ENCODE results near the gene ZNF429.
"Not testable (repeated sequence)": the region's sequence is repeated elsewhere in the genome, so short reads cannot be mapped to it uniquely, and the experiment has no call there.

The ZNF429 gene

DNA sequence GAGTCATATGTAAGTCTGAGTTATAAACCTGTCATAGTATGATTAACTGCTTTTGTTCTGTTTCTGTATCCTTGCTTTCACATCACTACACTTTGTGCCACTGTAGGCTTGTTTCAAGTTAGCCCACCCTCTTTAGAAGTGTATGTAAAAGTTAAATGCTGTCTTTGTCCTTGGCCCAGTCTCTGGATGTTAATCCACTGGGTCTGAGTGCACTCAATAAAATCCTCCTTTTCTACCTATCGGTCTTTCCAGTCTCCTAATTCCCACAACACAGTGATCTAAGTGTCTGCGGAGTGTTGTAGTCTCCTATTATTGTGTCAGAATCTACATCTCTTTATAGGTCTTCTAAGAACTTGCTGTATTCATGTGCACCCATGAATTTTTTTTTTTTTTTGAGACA lies 14.1 kb downstream of the ZNF429 start:
- DNase-seq: peak; percentile 15

DNA sequence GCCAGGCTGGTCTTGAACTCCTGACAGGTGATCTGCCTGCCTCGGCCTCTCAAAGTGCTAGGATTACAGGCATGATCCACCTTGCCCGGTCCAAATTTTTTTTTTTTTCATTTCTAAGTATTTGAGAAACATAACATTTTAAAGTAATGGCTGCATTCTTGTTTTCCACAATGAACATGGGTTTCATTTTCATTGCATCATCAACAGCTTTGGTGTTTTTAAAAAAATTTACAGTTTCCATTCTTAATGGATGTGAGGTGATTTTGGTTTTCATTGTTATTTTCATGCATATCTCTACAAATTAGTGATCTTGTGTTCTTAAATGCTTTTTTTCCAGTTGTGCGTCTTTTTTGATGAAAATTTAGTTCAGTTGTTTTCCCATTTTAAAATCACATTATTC lies 27.5 kb downstream of the ZNF429 start:
- DNase-seq: no peak

DNA sequence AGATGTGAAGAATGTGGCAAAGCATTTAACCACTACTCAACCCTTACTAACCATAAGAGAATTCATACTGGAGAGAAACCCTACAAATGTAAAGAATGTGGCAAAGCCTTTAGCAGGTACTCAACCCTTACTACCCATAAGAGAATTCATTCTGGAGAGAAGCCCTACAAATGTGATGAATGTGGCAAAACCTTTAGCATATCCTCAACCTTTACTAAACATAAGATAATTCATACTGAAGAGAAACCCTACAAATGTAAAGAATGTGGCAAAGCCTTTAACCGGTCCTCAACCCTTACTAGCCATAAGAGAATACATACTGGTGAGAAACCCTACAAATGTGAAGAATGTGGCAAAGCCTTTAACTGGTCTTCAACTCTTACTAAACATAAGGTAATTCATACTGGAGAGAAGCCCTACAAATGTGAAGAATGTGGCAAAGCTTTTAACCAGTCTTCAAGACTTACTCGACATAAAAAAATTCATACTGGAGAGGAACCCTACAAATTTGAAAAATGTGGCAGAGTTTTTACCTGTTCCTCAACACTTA lies 31.4 kb downstream of the ZNF429 start:
- DNase-seq: not testable (repeated sequence)

DNA sequence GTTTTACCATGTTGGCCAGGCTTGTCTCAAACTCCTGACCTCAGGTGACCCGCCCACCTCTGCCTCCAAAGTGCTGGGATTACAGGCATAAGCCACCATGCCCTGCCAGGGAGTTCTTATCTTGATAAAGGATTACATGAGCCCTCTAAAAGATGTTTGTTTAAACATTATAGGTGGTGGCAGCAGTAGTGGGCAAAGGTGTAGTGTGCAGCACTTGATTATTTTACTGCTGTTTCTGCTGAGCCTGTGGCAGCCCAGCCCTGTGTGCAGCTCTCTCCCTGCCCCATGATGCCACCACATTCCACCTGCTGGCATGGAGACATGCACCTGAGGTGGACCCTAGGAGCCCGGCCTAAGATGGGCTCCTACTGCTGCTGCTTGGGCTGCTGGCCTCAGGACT lies 54.0 kb downstream of the ZNF429 start:
- no peak for DNase-seq

DNA sequence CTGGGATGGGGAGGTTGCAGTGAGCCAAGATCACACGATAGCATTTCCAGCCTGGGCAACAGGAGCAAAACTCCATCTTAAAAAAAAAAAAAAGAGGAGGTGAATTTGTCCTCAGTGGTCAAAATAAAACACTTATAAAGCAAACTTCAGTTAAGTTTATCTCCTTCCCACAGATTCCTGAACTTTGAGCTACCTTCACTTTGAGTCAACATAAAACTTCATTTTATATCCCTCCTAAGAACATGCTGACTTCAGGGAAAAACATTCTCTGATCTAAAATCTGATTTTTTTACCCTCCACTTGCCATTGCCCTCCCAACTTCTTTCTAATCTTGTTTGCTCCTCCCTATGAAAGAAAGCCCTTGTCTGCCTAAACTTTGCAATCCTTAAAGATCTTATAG lies 59.0 kb downstream of the ZNF429 start:
- no peak for DNase-seq

DNA sequence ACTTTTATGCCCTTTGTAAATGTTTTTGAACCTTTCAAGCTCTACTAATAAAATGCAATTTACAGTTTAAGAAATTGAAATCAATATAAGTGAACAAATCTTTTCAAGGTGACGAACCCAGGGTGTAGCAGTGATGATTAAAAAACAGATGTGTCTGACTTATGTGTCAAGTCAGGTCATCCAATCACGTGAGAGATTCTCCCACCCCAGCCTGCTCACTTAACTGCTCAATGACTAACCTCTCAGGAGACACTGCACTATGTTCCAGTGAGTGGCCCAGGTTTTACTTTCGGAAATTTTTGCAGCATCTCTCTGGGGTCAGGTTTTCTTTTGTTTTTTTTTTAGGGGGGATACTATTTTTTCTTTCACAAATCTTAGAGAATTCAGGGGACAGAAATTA lies 60.7 kb downstream of the ZNF429 start:
- DNase-seq: no peak

DNA sequence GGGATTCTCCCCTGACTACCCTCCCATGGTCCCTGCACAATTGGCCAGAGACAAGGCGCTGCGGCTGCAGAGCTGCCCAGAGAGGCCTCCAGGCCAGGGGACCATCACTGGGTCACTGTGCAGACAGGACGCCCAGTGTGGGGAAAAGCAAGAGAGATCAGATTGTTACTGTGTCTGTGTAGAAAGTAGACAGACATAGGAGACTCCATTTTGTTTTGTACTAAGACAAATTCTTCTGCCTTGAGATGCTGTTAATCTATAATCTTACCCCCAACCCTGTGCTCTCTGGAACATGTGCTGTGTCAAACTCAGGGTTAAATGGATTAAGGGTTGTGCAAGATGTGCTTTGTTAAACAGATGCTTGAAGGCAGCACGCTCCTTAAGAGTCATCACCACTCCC lies 62.4 kb downstream of the ZNF429 start:
- not testable (repeated sequence) for DNase-seq

DNA sequence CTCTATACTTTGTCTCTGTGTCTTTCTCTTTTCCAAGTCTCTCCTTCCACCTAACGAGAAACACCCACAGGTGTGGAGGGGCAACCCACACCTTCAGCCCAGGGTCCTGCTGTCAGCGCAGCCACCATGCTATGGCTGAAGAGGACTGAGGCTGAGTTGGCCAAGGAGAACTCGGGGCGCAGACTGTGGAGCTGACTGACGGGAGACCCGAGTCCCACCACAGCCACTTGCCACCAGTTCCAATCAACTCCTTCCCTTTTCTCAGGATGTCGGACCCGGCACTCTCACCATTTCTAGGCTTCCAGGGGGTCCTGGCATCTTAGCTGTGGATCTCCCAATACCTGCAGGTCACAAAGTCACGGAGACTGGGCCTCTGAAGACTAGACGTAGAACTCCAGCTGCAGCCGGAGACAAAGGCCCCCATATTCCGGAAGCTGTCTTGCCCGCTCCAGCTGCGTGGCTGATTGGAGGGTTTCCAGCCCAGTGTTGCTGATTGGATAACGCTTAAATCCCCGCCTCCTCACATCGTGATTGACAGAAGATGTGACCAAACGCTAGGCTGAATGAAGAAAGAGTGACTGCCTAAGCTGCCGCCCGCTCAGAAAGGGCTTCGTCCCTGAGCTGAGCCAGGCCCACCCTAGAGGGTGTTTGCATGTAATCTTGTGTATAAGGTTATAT lies 63.6 kb downstream of the ZNF429 start:
- peak; percentile 97 for DNase-seq

DNA sequence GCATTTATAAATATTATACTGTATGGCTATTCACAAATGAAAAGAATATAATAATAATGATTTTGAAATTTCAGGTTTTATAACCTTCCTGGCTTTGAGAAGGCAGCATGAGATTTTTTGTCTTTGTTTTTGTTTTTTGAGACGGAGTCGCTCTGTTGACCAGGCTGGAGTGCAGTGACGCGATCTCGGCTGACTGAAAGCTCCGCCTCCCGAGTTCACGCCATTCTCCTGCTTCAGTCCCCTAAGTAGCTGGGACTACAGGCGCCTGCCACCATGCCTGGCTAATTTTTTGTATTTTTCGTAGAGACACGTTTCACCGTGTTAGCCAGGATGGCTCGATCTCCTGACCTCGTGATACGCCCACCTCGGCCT lies 64.1 kb downstream of the ZNF429 start:
- DNase-seq: peak; percentile 82

DNA sequence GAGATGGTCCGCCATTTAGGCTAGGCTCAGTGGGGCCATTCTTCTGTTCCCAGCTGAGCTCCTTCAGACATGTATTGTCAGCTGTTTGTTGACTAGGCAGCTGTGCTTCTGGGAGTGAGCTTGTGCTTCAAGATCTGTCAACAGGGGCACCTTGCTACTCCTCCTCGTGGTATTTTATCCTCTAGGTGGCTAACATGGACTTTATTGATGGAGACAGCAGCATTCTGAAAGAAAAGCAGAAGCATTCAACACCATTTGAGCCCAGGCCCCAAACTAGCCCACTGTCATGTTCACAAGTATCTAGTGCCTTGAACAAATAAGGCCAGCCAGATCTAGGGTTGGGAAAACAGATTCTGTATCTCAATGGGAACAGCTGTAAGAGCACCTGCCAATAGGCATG lies 65.9 kb downstream of the ZNF429 start:
- no peak for DNase-seq

DNA sequence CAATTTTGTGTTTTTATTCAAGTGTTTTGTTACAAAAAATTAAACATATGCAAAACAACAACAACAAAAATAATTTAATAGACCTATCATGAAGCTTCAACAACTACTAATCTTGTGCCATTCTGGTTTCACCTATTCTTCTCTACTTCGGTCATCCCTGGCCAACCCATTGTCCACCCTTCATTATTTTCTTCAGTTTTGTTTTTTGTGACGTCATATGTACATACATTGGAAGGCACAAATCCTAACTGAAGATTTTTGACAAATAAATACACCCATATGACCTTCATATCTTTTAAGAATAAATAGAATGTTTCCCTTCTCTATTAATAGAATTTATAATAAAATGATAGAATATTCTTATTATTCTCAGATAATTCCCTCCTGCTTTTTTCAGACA lies 69.2 kb downstream of the ZNF429 start:
- DNase-seq: no peak

DNA sequence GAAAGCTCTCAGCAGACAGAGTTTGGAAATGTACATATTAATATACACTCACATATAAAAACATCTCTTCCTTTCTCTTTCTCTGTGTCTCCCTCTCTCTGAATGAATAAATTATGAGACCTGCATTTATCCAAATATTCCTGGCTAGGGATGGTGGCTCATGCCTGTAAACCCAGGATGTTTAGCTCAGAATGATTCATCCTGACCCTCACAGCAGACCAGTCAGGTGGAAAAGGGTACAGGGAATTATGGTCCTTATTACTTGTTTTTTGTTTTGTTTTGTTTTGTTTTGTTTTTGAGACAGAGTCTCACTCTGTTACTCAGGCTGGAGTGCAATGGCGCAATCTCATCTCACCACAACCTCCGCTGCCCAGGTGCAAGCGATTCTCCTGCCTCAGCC lies 71.1 kb downstream of the ZNF429 start:
- no peak for DNase-seq

DNA sequence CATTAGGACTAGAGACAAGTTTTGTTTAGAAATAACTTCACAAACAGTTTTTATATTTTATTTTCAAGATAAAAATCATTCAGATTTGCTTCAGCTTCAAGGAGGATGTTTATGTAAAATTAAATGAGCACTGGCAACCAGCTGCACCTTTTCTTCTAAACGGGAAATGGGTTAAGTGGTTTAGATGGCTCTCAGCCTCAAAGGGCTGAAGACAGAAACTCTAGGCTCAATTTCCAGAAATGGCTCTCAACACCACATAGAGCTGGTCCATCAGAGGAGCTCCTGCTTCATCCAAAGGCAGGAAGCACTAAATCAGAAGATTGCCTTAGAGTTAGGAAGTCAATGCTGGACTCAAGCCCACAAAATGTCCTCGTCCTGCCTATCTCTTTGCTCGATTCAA lies 74.7 kb downstream of the ZNF429 start:
- peak; percentile 21 for DNase-seq

DNA sequence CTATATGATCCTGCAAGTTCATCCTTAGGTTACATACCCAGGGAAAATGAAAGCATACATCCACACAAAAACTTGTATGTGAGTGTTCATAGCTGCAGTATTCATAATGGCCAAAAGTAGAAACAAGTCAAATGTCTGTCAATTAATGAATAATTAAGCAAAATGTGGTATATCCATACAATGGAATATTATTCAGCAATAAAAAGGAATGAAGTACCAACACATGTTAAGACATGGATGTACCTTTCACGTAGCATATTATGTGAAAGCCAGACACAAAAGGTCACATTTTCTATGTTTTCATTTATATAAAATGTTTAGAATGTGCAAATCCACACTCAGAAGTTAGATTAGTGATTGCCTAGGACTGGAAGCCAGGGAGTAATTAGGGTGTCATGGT lies 75.4 kb downstream of the ZNF429 start:
- DNase-seq: no peak

DNA sequence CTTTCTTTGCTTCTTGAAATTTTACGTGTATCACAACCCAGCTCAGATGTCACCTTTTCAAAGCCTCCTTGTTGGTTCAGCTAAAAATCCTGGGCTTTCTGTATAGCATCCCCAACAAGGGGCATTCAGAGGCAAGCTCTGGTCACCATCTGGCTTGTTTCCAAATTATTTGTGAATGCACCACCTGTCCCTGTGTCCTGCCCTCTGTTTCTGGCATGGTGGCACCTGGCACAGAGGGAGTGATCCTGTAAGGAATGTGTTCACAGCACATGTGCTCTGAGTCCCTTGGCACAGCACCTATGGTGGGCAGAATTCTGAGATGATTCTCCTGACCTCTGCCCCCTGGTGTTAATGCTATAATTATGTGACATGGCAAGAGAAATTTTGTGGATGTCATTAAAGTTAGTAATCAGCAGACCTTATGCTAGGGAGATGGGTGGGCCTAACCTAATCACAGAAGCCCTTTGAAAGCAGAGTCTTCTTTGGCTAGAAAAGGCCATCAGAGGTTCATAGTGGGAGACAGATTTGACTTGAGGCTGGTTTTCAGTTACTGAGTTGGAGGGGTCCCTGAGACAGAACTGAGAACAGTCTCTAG lies 76.3 kb downstream of the ZNF429 start:
- DNase-seq: no peak

DNA sequence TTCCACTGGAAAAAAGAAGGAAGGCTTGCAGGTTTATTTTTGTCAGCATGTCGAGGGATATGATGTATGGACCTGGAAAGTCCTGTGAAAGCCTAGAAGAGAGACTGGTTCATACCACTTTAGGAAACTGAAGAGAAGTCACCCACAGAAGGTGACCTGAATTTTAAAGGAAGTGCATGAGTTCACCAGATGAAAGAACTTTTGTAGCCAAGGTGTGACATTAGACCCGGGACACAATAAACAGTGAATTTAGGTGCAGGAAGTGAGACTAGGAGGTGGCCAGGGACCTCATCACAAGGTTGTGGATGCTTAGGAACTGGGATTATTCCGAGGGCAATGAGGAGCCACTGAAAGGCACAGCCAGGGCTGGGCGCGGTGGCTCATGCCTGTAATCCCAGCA lies 79.1 kb downstream of the ZNF429 start:
- peak; percentile 17 for DNase-seq

DNA sequence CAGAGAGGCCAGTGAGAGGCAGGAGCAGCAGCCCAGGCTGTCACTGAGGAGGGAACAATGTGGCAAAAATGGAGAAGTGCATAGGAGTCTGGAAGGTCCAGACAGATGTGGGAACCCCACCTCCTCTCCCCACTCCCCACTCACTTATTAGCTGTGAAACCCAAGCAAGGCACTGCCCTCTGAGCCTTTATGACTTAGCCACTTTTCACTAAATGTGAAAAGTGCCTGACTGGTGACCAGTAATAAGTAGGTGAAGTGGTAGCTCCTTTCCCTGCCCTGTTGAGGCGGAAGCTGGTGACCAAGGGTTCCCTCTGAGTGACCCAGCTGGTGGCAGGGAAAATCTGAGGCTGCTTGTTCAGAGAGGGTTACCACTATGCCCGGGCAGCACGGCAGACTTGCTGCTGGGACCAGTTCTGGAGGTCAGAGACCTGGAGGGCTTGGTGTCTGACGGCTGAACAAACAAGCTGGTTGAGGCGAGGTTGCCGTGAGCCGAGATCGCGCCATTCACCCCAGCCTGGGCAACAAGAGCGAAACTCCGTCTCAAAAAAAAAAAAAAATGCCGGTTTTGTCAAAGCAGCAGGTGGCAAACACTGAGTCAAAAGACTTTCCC lies 80.0 kb downstream of the ZNF429 start:
- no peak for DNase-seq

DNA sequence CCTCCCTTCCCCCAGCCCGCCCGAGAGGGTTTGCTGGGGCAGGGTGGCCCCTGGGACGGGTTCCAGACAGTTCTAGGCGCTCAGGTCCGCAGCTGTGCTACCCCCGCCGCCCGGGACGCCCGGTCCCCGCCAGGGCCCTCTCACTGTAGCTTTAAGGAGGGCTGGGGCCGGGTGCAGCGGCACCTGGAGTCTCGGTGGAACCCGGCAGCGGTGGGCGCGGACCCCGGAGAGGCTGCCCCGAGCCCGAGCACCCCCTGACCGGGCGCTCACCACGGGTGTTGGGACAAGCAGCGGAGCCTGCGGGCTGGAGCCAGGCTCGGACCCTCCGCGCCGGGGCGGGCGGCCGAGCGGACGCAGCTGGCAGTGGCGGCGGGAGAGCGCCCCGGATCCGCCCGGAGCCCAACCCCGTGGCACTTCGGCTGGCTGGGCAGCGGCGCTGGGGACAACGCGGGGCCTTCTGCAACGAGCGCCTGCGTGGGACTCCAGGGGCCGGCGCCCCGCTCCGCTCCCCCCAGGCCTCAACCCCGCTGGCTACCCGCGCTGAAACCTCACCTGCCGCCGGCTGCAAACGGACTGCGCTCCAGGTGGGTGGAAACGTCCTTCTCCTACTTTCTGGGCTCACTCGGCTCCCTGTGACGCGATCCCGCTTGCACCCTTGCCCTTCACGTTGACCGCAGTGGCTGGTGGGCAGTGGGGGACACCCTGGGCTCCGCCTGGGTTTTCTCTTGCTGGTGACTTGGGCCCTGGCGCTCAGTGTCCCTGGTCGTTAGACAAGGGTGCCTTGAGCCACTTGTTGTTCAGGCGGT lies 81.1 kb downstream of the ZNF429 start:
- DNase-seq: no peak

DNA sequence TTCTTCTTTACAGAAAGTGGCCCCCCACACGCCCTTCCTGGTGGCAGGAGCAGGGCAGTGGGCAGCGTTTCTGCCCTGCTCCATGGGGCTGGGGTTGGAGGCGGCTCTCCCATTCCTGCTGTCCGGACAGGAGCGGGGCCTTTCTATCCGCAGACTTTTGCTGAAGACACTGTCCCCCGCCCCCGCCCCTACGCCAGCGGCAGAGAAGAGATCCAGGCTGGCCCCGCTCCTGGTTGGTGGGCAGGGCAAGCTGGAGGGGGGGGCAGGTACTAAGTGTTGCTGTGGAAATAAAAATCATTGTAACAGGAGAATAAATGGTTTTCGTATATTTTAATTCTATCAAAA lies 81.7 kb downstream of the ZNF429 start:
- DNase-seq: no peak

DNA sequence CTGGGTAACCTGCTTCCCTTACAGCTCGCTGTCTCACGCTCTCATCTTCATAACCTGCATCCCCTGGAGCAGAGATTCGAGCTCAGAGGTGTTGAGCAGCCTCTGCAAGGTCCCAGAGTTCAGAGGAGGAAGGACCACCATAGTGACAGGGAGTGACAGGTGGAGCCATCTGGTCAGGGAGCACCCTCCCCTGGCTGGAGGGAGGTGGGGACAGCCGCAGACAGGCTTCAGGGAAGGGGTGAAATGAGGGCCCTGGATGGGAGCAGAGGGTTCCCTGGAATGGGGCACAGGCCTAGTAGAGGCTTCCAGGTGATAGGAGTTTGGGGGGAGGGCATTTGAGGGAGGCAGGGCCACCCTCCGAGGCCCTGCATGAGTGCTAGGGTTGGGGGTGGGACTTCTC lies 82.1 kb downstream of the ZNF429 start:
- no peak for DNase-seq

DNA sequence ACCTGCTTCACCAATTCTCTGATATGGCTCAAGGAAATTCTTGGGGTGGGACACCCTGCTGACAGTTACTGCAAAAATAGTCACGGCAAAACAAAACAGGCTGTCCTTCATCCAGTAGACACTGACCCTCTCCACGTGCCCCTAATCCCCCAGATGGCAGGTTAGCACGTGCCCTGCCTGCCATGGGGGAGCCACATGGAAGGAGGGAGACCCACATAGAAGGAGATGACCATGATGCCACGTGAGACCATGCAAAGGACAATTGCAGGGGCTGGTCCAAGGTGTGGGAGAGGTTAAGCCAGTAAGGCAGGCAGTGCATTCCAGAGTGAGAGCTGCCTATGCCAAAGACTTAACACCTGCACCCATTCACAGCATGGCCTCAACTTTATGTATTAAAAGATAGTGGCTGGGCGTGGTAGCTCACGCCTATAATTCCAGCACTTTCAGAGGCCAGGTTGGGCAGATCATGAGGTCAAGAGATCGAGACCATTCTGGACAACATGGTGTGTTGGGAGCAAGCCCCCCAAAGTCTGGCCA lies 82.7 kb downstream of the ZNF429 start:
- no peak for DNase-seq

DNA sequence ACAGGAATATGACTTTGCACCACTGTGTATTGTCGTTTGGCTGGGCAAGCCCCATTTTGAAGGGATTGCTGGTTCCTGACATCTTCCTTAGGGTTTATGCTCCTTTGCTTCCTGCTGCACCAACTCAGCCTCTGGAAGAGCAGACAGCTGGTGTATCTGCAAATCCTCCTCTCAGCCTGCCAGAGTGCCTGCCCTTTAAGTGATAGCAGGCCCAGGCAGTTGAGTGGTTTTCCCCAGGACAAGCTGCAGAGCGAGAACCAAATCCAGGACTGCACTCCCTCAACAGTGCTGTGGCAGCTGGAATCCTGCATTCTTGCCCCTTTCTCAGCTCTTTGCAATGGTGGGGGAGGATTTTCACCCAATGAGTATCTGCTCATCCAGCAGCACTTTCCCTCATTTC lies 85.5 kb downstream of the ZNF429 start:
- no peak for DNase-seq

DNA sequence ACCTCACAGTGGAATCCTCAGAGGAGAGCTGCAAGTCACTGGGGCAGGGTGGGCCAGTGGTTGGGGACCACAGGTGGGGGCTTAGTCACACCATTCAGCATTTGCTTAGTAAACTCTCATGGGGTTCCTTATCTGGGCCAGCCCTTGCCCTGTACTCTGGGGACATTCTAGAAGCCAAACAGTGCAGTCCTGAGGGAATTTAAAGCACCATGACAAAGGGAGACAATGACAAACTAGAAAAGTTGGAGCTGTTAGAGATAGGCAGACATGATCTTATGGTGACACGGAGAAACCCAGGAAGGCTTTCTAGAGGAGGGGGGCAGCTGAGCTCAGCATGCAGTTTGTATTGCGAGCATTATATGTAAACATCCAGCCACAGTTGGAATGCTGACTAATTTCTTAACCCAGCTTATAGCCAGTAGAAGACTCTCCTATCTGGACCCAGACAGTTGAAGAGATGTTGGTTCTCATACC lies 87.6 kb downstream of the ZNF429 start:
- no peak for DNase-seq

Measured in CD4-positive, alpha-beta T cell treated with Interleukin-10 for 1 hour (primary cell).